ENCODE results near the gene ARHGAP22.

Gene ARHGAP22

GRCh38 chr10:48474765-48475365 lies 130.0 kb downstream of the ARHGAP22 start:
- DNase-seq = no peak

- no peak for DNase-seq
These were observed 131.2 kb downstream of the ARHGAP22 start for GRCh38 chr10:48473704-48474103.

GRCh38 chr10:48472501-48473069 lies 132.3 kb downstream of the ARHGAP22 start:
- DNase-seq = no peak

- no peak for DNase-seq
These were observed 133.7 kb downstream of the ARHGAP22 start for GRCh38 chr10:48470893-48471805.

GRCh38 chr10:48470115-48470892 lies 134.6 kb downstream of the ARHGAP22 start:
- no peak for DNase-seq

- no peak for DNase-seq
These were observed 135.3 kb downstream of the ARHGAP22 start for GRCh38 chr10:48469516-48470020.

- no peak for DNase-seq
These were observed 135.9 kb downstream of the ARHGAP22 start for GRCh38 chr10:48468866-48469511.

- DNase-seq = no peak
These were observed 136.6 kb downstream of the ARHGAP22 start for GRCh38 chr10:48468130-48468790.

- no peak for DNase-seq
These were observed 137.2 kb downstream of the ARHGAP22 start for GRCh38 chr10:48467669-48468068.

GRCh38 chr10:48466611-48467240 lies 138.1 kb downstream of the ARHGAP22 start:
- no peak for DNase-seq

GRCh38 chr10:48465860-48466521 lies 138.9 kb downstream of the ARHGAP22 start:
- DNase-seq = no peak

GRCh38 chr10:48464871-48465736 lies 139.8 kb downstream of the ARHGAP22 start:
- DNase-seq = no peak

- DNase-seq = no peak
These were observed 140.6 kb downstream of the ARHGAP22 start for GRCh38 chr10:48464121-48464870.

GRCh38 chr10:48463318-48464003 lies 141.4 kb downstream of the ARHGAP22 start:
- DNase-seq = no peak

- no peak for DNase-seq
These were observed 142.3 kb downstream of the ARHGAP22 start for GRCh38 chr10:48462482-48463020.

GRCh38 chr10:48461623-48462481 lies 143.0 kb downstream of the ARHGAP22 start:
- DNase-seq = no peak

- DNase-seq = no peak
These were observed 144.7 kb downstream of the ARHGAP22 start for GRCh38 chr10:48460182-48460581.
